OCI-M2 (cell line): ENCODE measurements around the gene IFITM10.
"Not testable (repeated sequence)": the region's sequence is repeated elsewhere in the genome, so short reads cannot be mapped to it uniquely, and the experiment has no call there.

Experiments
- DNase-seq: peaks from one replicate; lab custom pipeline; 2025; ENCODE audit not compliant: unreplicated experiment; lab: John Stamatoyannopoulos, UW

The IFITM10 gene

GRCh38 chr11:1778141-1778911 lies 27.9 kb upstream of the IFITM10 start:
- no peak for DNase-seq

- DNase-seq: no peak
Measured at GRCh38 chr11:1777737-1778136, 27.3 kb upstream of the IFITM10 start.

- no peak for DNase-seq
Measured at GRCh38 chr11:1776944-1777715, 26.7 kb upstream of the IFITM10 start.

GRCh38 chr11:1776331-1776851 lies 26.0 kb upstream of the IFITM10 start:
- DNase-seq: no peak

GRCh38 chr11:1774886-1775285 lies 24.5 kb upstream of the IFITM10 start:
- no peak for DNase-seq

- DNase-seq: no peak
Measured at GRCh38 chr11:1773994-1774550, 23.7 kb upstream of the IFITM10 start.

GRCh38 chr11:1773131-1773993 lies 23.0 kb upstream of the IFITM10 start:
- DNase-seq: no peak

- peak; percentile 32 for DNase-seq
Measured at GRCh38 chr11:1772270-1773130, 22.1 kb upstream of the IFITM10 start.

GRCh38 chr11:1771700-1772099 lies 21.3 kb upstream of the IFITM10 start:
- DNase-seq: no peak

- no peak for DNase-seq
Measured at GRCh38 chr11:1771273-1771672, 20.9 kb upstream of the IFITM10 start.

- no peak for DNase-seq
Measured at GRCh38 chr11:1770528-1770927, 20.1 kb upstream of the IFITM10 start.

GRCh38 chr11:1770061-1770460 lies 19.7 kb upstream of the IFITM10 start:
- no peak for DNase-seq

- not testable (repeated sequence) for DNase-seq
Measured at GRCh38 chr11:1769304-1769936, 19.0 kb upstream of the IFITM10 start.

- DNase-seq: no peak
Measured at GRCh38 chr11:1768141-1768469, 17.7 kb upstream of the IFITM10 start.

- DNase-seq: no peak
Measured at GRCh38 chr11:1767399-1768140, 17.2 kb upstream of the IFITM10 start.

GRCh38 chr11:1766719-1767398 lies 16.5 kb upstream of the IFITM10 start:
- DNase-seq: no peak

GRCh38 chr11:1765871-1766718 lies 15.7 kb upstream of the IFITM10 start:
- DNase-seq: no peak
